GM21447 (cell line): Measurements from ENCODE around the gene IPO4.
A peak's percentile ranks its signal among the peaks of the same experiment; 100 is the strongest.

ENCODE experiments used
- ATAC-seq: cut with Tn5 transposase; IDR thresholded peaks from one replicate; pipeline ENCODE4 v1.9.1; 2021; ENCODE audit not compliant: unreplicated experiment

IPO4 gene

GRCh38 chr14:24150993-24151392, 37.6 kb downstream of the IPO4 start:
- no peak for ATAC-seq

- no peak for ATAC-seq
Measured at GRCh38 chr14:24150567-24150966, 38.0 kb downstream of the IPO4 start.

- no peak for ATAC-seq
Measured at GRCh38 chr14:24150061-24150460, 38.6 kb downstream of the IPO4 start.

GRCh38 chr14:24149302-24149969, 39.2 kb downstream of the IPO4 start:
- ATAC-seq: no peak

GRCh38 chr14:24147761-24148428, 40.7 kb downstream of the IPO4 start:
- no peak for ATAC-seq

GRCh38 chr14:24146978-24147760, 41.4 kb downstream of the IPO4 start, which contains the start of gene RNF31:
Gene RNF31, plus strand, starts transcription at chr14:24147498. Its CDS starts 201 bp downstream, at chr14:24147699.
- ATAC-seq: peak; percentile 82

GRCh38 chr14:24146453-24146977, 42.1 kb downstream of the IPO4 start, which contains the start of gene PSME2:
Gene PSME2, minus strand, starts transcription at chr14:24146610. Its CDS starts 29 bp downstream, at chr14:24146581.
- ATAC-seq: peak; percentile 57

GRCh38 chr14:24145690-24146452, 42.7 kb downstream of the IPO4 start:
- ATAC-seq: no peak

- ATAC-seq: no peak
Measured at GRCh38 chr14:24145219-24145618, 43.4 kb downstream of the IPO4 start.

- ATAC-seq: no peak
Measured at GRCh38 chr14:24144451-24144850, 44.2 kb downstream of the IPO4 start.

- no peak for ATAC-seq
Measured at GRCh38 chr14:24143511-24143910, 45.1 kb downstream of the IPO4 start.

- ATAC-seq: peak; percentile 80
Measured at GRCh38 chr14:24141097-24141880, 47.3 kb downstream of the IPO4 start, which contains the start of gene EMC9. Gene EMC9, minus strand, starts transcription at chr14:24141591. Its CDS starts 287 bp downstream, at chr14:24141304.

GRCh38 chr14:24139272-24139934, 49.2 kb downstream of the IPO4 start:
- ATAC-seq: no peak

GRCh38 chr14:24138396-24139271, 50.0 kb downstream of the IPO4 start:
- no peak for ATAC-seq

- ATAC-seq: no peak
Measured at GRCh38 chr14:24137529-24138395, 50.9 kb downstream of the IPO4 start.

- no peak for ATAC-seq
Measured at GRCh38 chr14:24136684-24137528, 51.7 kb downstream of the IPO4 start.
